Osteocyte (in vitro differentiated cells): ENCODE results near the gene PDCD2L. TPM values are rescaled to one million over a fixed set of nuclear protein-coding genes. Genes with fewer than 3 reads are reported as not detected.
A peak's percentile ranks its signal among the peaks of the same experiment; 100 is the strongest.

ENCODE experiments used
- DNase-seq: peaks from one replicate; pipeline ENCODE4 v3.0.0; 2021; ENCODE audit warnings: mixed read lengths; ENCODE audit not compliant: unreplicated experiment; ENCODE audit errors: extremely low spot score
- H3K27ac Mint-ChIP-seq: one replicate; pipeline ENCODE4 v1.8.0; 2021; ENCODE audit warnings: mild to moderate bottlenecking, mixed read lengths; ENCODE audit not compliant: unreplicated experiment
- H3K27me3 Mint-ChIP-seq: one replicate; pipeline ENCODE4 v1.8.0; 2021; ENCODE audit warnings: mixed read lengths; ENCODE audit not compliant: unreplicated experiment
- H3K36me3 Mint-ChIP-seq: one replicate; pipeline ENCODE4 v1.8.0; 2021; ENCODE audit warnings: mixed read lengths; ENCODE audit not compliant: unreplicated experiment
- H3K4me1 Mint-ChIP-seq: one replicate; pipeline ENCODE4 v1.8.0; 2021; ENCODE audit warnings: mixed read lengths; ENCODE audit not compliant: unreplicated experiment
- H3K4me3 Mint-ChIP-seq: one replicate; pipeline ENCODE4 v1.8.0; 2021; ENCODE audit warnings: mild to moderate bottlenecking, moderate library complexity, mixed read lengths; ENCODE audit not compliant: unreplicated experiment
- H3K9me3 Mint-ChIP-seq: one replicate; pipeline ENCODE4 v1.8.0; 2021; ENCODE audit warnings: mixed read lengths; ENCODE audit not compliant: unreplicated experiment
- total RNA-seq: library from RNA; stranded (reverse); gene quantifications from 2 replicates; pipeline ENCODE4 v1.2.1, GENCODE V29; 2021
- TF ChIP-seq, protein P1 (sequence below): fragments of 200-600 bp; sonication (generic); IDR thresholded peaks from 2 replicates; pipeline ENCODE4 v1.5.0; 2021; ENCODE audit warnings: antibody characterized with exemption, mild to moderate bottlenecking, moderate library complexity

PDCD2L gene
- total RNA-seq, 1 donor from 2014 or later, result 11.1 TPM

DNA sequence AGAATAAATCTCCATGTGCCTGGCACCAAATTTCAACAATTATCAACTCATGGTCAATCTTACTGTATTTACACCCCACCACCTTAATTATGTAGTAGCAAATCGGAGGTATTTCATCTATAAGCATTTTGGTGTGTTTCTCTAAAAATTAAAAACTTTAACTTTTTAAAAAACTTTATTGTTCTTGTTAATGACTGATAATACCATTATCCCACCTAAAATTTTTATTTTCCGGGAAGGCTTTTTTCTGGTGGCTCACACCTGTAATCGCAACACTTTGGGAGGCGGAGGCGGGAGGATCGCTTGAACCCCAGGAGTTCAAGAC, 453 bp upstream of the PDCD2L start:
- Mint-ChIP-seq H3K27ac (peak overlapping the region; percentile 60), H3K4me1 (peaks cover 4% of the 10 kb centered on the region), H3K4me3 (peak overlapping the region; percentile 86), H3K9me3 (no peaks in the 10 kb centered on the region), H3K27me3 (no peaks in the 10 kb centered on the region), H3K36me3 (peaks cover 15% of the 10 kb centered on the region)
- no peak for DNase-seq
- TF ChIP-seq, protein P1, sequence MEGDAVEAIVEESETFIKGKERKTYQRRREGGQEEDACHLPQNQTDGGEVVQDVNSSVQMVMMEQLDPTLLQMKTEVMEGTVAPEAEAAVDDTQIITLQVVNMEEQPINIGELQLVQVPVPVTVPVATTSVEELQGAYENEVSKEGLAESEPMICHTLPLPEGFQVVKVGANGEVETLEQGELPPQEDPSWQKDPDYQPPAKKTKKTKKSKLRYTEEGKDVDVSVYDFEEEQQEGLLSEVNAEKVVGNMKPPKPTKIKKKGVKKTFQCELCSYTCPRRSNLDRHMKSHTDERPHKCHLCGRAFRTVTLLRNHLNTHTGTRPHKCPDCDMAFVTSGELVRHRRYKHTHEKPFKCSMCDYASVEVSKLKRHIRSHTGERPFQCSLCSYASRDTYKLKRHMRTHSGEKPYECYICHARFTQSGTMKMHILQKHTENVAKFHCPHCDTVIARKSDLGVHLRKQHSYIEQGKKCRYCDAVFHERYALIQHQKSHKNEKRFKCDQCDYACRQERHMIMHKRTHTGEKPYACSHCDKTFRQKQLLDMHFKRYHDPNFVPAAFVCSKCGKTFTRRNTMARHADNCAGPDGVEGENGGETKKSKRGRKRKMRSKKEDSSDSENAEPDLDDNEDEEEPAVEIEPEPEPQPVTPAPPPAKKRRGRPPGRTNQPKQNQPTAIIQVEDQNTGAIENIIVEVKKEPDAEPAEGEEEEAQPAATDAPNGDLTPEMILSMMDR, result no peak

DNA sequence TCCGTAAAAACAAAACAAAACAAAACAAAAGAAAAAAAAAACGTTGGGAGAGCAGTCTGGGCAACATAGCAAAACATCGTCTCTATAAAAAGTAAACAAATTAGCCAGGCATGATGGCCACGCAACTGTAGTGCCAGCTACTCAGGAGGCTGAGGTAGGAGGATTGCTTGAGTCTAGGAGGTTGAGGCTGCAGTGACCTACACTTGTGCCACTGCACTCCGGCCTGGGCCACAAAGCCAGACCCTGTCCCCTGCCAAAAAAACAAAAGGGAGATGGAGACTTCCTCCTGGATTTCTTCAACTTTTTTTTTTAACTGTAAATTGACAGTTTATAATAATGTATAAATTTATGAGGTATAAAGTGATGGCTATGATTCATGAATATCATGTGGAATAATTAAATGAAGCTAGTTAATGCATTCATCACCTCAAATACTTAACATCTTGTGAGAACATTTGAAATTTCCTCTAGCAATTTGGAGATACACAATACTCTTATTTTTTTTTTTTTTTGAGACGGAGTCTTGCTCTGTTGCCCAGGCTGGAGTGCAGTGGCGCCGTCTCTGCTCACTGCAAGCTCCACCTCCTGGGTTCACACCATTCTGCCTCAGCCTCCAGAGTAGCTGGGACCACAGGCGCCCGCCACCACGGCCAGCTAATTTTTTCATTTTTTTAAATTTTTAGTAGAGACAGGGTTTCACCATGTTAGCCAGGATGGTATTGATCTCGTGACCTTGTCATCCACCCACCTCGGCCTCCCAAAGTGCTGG, 1.9 kb downstream of the PDCD2L start:
- Mint-ChIP-seq H3K27ac (no peak overlapping the region), H3K36me3 (peaks cover 13% of the 10 kb centered on the region), H3K27me3 (no peaks in the 10 kb centered on the region), H3K4me1 (peaks cover 4% of the 10 kb centered on the region), H3K9me3 (no peaks in the 10 kb centered on the region), H3K4me3 (peak overlapping the region; percentile 26)
- DNase-seq, result no peak
- TF ChIP-seq, protein P1, result no peak

DNA sequence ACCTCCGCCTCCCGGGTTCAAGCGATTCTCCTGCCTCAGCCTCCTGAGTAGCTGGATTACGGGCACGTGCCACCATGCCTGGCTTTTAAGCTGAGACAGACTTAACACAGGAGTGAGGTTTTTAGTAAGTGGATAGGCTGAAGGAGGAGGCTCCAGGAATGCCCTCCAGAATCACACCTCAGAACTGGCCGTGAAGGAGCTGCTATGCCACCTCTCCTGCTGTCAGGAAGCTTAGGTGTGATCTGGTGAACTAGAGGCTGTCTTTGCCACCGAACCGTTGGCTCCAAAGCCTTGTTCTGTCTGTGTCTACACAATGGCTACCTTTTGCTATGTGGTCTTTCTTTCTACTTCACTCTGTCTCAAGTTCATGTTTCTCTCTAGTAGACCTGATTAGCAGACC, 4.2 kb downstream of the PDCD2L start:
- DNase-seq, result no peak
- no peak overlapping the region for H3K27ac Mint-ChIP-seq
- no peaks in the 10 kb centered on the region for H3K27me3 Mint-ChIP-seq
- H3K4me1 Mint-ChIP-seq, result peaks cover 4% of the 10 kb centered on the region
- no peaks in the 10 kb centered on the region for H3K9me3 Mint-ChIP-seq
- no peak overlapping the region for H3K4me3 Mint-ChIP-seq
- TF ChIP-seq, protein P1, result no peak
- H3K36me3 Mint-ChIP-seq, result peaks cover 11% of the 10 kb centered on the region

DNA sequence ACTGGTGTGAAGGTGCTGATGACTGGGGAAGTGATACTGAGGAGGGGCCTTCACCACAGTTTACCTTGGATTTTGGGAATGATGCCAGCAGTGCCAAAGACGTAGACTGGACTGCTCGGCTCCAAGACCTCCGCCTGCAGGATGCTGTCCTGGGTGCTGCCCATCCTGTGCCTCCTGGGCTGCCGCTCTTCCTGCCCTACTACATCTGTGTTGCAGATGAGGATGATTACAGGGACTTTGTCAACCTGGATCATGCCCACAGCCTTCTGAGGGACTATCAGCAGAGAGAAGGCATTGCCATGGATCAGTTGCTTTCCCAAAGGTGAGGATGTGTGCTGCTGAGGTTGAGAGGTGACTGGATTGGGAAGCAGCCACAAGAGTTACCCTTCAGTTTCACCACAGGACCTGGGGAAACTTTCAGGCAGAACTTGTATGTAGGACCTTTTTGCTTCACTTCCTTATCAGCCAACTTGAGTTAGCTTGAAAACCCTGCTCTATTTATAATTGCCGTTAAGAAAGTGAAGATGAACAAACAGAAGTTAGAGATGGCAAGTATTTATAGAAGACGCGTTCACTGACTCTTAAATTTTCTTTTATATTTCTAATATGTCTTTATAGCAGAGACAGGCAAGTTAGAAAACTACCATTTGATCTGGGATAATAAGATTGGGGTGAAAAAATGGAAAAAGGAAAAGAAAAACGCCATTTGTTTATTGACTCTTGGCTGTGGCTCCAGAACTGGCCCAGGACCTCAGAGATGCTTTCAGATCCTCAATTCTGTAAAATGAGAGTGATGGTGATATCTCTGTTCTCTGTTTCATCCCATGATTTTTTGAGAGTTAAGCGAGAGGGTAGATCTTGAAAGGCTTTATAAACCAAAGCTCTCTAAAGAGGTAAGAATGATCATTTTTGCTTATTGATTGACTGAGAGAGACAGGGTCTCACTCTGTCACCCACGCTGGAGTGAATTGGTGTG, 5.3 kb downstream of the PDCD2L start:
- H3K4me1 Mint-ChIP-seq, result peaks cover 2% of the 10 kb centered on the region
- DNase-seq, result no peak
- no peaks in the 10 kb centered on the region for H3K9me3 Mint-ChIP-seq
- H3K27me3 Mint-ChIP-seq, result no peaks in the 10 kb centered on the region
- H3K27ac Mint-ChIP-seq, result no peak overlapping the region
- TF ChIP-seq, protein P1, result no peak
- H3K4me3 Mint-ChIP-seq, result no peak overlapping the region
- peaks cover 11% of the 10 kb centered on the region for H3K36me3 Mint-ChIP-seq

DNA sequence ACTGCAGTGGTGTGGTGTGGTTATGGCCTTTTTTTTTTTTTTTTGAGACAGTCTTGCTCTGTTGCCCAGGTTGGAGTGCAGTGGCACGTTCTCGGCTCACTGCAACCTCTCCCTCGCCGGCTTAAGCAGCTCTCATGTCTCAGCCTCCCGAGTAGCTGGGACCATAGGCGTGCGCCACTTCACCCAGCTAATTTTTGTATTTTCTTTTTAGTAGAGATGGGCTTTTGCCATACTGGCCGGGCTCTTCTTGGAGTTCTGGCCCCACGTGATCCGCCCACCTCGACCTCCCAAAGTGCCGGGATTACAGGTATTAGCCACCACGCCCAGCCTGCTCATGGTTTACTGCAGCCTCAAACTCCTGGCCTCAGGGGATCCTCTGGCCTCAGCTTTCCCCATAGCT, 7.0 kb downstream of the PDCD2L start:
- no peak overlapping the region for H3K4me3 Mint-ChIP-seq
- no peak overlapping the region for H3K27ac Mint-ChIP-seq
- no peaks in the 10 kb centered on the region for H3K9me3 Mint-ChIP-seq
- no peaks in the 10 kb centered on the region for H3K27me3 Mint-ChIP-seq
- TF ChIP-seq, protein P1, result no peak
- DNase-seq, result no peak
- H3K36me3 Mint-ChIP-seq, result peaks cover 11% of the 10 kb centered on the region
- no peaks in the 10 kb centered on the region for H3K4me1 Mint-ChIP-seq
